Gastroesophageal sphincter (tissue), 3 donors: ENCODE results near the gene NTRK3.

Source experiments
- POLR2A ChIP-seq, 2 donors: fragments of 450-650 bp; IDR thresholded peaks; one replicate each; pipeline ENCODE4 v1.6.1; 2017; ENCODE audit warnings: antibody characterized with exemption in 2 of 2, mild to moderate bottlenecking in 2 of 2, moderate library complexity in 1 of 2
- TF ChIP-seq, protein P1 (sequence below), 4 experiments: fragments of 200-600 bp in 2 of 4; fragments of 450-650 bp in 2 of 4; sonication (generic) in 1 of 4; IDR thresholded peaks; one replicate each; pipeline ENCODE4 v1.5.1; 2017 to 2019; ENCODE audit warnings: antibody characterized with exemption in 4 of 4, mild to moderate bottlenecking in 2 of 4, moderate library complexity in 2 of 4

DNA sequence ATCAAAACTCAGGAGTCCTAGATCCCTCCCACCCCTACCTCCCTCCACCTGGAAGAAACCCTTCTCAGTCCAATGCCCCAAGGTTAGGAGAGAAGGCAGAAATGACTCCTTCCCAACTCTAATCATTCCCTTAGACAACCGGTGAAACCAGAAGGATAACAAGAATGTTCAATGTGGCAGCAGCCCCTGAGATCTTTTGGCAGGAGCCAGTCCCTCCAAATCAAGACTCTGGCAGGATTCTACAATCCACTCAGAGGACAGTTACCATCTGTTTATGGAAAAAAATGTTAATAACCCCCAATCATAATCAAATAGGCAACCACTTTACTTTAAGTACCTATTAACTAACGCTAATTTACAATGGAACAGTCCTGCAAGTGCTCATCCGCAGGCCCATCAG is 136.5 kb downstream of the NTRK3 start:
- TF ChIP-seq POLR2A (IDR thresholded peaks at IDR 0.05): no peak
- TF ChIP-seq, protein P1, sequence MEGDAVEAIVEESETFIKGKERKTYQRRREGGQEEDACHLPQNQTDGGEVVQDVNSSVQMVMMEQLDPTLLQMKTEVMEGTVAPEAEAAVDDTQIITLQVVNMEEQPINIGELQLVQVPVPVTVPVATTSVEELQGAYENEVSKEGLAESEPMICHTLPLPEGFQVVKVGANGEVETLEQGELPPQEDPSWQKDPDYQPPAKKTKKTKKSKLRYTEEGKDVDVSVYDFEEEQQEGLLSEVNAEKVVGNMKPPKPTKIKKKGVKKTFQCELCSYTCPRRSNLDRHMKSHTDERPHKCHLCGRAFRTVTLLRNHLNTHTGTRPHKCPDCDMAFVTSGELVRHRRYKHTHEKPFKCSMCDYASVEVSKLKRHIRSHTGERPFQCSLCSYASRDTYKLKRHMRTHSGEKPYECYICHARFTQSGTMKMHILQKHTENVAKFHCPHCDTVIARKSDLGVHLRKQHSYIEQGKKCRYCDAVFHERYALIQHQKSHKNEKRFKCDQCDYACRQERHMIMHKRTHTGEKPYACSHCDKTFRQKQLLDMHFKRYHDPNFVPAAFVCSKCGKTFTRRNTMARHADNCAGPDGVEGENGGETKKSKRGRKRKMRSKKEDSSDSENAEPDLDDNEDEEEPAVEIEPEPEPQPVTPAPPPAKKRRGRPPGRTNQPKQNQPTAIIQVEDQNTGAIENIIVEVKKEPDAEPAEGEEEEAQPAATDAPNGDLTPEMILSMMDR (IDR thresholded peaks at IDR 0.05): no peak
